Measurements from ENCODE around the gene VAMP8.
"Not testable (repeated sequence)": the region's sequence is repeated elsewhere in the genome, so short reads cannot be mapped to it uniquely, and the experiment has no call there.

VAMP8 gene

DNA sequence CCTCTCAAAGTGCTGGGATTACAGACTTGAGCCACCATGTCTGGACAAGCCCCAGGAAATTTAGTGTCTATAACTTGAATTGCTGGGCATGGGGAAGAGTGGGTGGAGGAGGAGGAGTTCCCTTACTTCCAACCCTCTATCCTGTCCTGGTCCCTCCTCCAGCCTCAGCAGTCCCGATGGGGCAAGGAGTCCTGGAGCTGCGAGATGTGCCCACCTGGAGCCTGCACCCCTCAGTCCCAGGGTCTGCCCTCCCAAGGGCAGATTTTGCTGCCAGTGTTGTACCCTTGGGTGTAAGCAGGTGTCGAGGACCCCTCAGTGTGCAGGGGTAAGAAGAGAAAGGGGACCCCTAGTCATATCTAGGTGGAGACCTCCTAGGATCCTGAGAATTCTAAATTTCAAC lies 2.8 kb downstream of the VAMP8 start:
- no peak for DNase-seq

GRCh38 chr2:85582492-85582891 lies 5.1 kb downstream of the VAMP8 start:
- DNase-seq = no peak

DNA sequence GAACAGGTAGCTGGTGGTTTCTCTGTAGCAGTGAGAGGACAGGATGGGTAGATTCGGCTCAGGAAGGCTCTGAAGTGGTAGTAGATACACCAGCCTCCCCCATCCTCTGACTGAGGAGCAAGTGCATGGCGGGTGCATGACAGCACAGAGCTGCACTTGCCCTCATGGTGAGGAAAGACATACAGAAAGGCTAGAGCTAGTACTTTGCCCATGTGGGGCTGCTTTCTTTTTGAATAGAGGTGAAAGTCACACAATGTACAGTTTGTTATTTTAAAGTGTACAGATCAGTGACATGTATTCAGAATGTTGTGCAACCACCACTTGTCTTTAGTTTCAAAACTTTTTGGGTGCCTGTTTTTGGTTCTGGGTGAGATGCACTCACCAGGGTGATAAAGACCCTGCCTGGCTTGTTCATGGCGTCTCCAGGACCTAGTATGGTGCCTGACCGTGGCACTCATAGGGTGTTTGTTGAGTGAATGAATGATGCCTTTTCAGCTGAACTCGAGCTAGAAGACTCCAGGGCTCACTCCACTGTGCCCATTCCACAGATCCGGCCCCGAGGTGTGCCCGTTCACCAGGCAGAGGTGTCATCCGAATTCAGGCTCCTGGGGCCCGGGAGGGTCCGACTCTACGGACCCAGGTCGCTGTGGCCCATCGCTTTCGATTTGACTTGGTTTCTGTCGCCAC lies 6.4 kb downstream of the VAMP8 start:
- DNase-seq = no peak

DNA sequence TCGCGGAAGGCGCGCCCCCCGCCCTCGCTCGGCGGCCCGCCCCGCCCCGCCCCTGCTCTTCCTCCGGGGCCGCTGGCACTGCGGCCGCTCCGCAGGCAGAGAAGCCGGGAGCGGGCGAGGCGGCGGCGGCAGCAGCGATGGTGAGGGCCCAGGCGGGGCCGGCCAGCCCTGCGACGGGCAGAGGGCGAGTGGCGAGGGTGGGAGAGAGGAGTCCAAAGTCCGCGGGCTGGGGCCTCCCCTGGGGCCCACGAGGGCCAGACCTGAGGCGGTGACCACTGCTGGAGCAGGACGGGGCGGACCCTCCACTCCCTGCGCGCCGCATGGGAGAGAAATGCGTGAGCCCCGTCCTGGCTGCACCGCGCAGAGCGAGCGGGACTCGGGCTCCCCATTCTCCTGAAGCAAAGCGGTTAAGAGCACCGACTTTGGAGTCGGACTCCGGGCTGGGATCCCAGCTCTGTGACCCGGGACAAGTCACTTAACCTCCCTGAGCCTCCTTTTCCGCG lies 7.0 kb downstream of the VAMP8 start, which contains the start of gene VAMP5:
Gene VAMP5 (plus strand): TSS at position 78 of the 503 bp plus-strand sequence. CDS start 60 bp downstream, at position 138.
- DNase-seq = peak; percentile 40

DNA sequence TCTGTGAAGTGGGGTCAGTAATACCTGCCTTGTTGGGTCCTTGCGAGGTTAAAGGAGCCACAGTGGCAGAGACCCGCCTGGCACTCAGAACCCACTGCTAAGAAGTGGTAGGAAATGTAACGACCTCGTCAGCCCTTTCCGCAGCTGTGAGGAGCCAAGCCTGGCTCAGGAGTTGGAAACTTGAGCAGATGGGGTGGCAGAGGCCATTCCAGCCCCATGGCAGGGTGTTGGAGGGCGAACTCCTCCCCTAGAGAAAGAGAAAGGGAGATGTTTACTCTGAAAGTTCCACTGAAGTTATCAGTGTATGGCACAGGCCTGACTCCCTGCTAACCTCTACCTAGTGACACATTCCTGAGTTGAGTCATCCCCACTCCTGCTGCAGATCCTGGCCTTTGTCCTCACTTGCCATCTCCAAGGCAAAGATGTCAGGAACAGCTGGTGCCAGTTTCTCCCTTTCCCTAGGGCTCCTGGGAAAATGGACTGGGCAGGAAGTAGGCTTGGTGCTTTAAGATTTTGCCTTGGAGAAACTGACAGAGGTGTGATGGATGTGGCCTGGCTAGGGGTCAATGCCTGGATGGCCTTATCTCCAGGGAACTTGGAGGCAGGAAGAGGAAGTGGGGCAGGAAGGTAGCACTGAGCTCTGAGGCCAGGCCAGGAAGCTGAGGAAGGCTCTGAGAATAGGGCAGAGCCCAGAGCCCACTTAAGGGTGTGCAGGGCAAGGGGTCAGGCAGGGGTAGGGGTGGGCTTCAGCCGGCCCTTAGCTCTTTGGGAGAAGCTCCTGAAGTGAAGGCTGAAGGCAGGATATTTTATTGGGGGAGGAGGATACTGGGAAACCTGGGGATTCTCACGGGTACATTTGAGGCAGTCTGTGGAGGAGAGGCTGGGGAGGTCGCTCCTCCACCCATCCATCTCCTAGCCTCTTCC lies 7.7 kb downstream of the VAMP8 start:
- DNase-seq = peak; percentile 82

- DNase-seq = peak; percentile 92
Observed at GRCh38 chr2:85585781-85586105, 8.4 kb downstream of the VAMP8 start.

DNA sequence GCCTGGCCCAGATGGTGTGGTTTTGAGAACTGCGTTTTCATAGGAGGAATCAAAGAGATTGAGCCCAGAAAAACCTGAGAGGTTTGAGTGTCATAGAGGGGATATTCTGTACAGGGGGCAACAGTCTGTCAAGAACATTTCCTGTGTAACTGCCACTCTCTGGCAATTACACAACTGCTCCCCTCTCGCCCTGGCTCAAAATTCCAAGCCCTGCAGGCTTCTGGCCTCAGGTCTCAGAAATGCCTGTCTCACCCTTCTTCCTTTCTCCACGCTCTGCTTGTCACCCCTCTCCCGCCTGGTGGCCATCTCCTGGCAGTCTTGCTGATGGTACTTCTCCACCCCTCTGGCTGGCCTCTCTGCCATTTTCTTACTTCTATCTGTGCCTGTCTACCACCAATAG lies 10.8 kb downstream of the VAMP8 start:
- no peak for DNase-seq

DNA sequence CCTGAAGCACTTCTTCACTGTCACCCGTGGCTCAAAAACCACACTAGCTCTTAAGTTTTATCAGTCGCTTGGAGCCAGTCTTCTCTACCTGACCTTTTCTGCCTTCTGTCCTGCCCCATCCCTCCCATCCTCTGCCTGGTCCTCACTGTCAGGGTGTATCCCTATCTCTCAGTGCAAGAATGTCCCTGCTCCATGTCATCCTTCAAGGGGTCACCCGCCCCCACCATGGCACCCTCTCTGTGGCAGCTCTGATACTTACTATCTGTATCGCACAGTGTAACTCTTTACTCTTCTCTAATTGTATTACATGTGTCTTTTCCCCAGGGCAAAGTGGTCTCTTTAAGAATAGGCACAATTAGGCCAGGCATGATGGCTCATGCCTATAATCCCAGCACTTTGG lies 11.3 kb downstream of the VAMP8 start:
- no peak for DNase-seq

- DNase-seq = no peak
Observed at GRCh38 chr2:85589181-85589580, 11.8 kb downstream of the VAMP8 start.

DNA sequence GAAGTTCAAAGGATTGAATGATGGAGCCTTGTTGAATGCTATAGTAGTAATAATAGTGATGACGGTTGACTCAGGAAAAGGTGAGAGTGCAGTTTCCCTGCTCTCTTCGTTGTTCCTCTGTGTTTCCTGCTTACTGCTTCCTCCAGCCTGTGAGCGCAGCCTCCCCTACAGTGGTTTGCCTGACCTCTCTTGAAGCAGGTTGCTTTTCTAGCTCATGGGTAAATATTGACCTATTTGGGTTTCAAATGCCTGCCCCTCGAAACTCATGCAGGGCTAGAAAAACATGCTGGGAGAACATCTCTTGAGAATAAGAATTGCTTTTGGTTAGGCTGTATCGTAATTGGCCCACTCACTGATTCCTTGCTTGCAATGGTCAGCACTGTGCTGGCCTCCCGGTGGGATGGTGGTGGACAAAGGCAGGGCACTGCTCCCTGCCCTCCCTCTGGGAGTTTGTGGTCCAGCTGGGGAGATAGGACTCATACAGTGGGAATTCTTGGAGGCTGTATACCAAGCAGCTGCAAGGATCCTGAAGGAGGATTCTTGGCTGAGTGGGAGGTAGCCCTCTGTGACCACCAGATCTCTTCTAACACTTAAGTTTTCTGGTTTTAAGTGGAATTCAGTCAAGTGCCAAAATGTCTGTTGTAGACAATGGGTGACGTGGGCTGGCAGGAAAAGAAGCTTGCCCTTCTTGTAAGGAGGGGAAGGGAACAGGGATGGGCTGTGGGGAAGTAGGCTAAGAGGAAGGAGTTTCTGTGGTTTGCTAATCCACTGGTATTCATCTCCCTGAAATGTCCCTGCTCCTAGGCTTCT lies 12.8 kb downstream of the VAMP8 start:
- DNase-seq = peak; percentile 80

DNA sequence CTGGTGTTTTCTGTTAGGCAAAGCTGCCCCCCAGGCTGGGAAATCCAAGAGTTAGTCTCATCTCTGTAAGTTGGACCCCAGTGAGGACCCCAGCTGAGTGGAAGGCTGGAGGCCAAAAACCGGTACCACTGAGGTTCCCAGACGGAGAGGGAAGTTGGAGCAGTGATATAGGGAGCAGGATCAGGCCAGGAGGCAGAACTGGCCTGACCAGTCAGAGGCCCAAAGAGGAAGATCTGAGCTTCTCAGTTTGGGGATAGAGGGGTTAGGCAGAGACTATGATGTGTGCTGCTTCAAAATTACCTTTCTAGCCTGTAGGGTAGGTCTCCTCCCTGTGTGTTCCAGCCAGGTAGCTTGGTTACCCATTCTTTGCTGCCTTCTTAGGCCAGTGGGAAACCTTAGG lies 13.6 kb downstream of the VAMP8 start:
- no peak for DNase-seq

DNA sequence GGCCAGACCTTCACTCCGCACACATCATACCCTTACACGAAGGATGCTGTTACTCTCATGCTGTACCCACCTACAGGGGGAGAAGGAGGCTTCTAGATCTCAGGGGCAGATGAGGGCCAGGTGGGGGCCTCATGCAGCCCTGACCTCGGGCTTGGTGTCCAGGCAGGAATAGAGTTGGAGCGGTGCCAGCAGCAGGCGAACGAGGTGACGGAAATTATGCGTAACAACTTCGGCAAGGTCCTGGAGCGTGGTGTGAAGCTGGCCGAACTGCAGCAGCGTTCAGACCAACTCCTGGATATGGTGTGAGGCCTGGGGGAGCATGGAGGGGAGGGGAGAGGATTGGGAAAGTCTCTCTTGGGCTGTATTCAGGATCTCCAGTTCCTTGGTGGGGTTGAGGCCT lies 14.2 kb downstream of the VAMP8 start:
- no peak for DNase-seq

DNA sequence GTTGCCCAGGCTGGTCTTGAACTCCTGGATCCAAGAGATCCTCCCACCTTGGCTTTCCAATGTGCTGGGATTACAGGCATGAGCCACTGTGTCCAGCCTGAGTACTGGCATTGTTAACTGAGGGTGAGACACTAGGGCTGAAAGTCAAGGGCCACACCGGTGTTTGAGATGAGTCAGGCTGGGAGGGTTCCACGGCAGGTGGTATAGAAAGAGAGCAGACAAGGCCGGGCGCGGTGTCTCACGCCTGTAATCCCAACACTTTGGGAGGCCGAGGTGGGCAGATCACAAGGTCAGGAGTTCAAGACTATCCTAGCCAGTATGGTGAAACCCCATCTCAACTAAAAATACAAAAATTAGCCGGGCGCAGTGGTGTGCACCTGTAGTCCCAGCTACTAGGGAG lies 14.9 kb downstream of the VAMP8 start:
- not testable (repeated sequence) for DNase-seq

GRCh38 chr2:85593023-85593422 lies 15.6 kb downstream of the VAMP8 start:
- no peak for DNase-seq

GRCh38 chr2:85594715-85595300 lies 17.4 kb downstream of the VAMP8 start:
- no peak for DNase-seq

DNA sequence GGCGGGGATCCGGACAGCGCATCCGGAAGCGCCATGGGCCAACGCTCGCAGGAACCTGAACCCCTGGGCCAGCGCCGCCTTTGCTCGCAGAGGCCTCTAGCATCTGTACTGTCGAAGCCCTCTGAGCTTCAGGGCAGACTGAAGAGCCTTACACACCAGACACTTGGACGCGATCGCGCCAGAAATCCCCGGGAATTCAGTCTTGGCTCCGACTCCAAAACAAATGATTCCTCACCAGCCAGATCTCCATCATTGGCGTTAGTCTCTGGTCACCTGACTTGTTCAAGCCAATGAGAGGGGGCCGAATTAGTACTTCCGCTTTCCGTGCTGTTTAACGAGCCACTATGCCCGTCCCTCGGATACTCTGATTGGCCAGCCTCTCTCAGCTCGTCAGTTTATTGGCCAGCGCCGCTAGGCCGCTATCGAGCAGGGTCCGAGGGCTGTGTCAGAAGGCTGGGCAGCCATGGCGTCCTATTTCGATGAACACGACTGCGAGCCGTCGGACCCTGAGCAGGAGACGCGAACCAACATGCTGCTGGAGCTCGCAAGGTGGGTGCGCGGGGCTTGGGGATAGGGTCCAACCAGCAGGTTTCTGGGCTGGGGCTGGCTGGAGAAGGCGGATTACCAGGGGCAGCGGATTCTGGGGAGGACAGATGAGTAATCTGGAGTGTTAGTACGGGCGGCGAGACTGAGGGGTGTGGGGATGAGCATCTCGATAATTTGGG lies 18.1 kb downstream of the VAMP8 start, which contains the start of gene RNF181:
Gene RNF181 (plus strand): TSS at position 445 of the 725 bp plus-strand sequence. CDS start 19 bp downstream, at position 464.
- DNase-seq = peak; percentile 99

DNA sequence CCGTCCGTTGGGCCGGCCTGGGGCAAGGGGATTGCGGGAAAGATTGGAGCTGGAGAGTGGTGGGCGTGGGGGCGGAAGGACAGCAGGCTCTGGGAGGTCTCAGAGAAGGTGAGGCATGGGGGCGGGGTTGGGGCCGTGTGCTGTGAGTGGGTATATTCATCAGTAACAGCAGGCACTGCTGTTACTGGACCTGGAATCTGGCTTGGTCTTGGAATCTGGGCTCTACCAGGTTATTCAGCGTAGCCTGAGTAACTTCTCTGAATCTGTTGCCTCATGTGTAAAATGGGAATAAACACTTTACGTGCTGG lies 18.6 kb downstream of the VAMP8 start:
- no peak for DNase-seq

DNA sequence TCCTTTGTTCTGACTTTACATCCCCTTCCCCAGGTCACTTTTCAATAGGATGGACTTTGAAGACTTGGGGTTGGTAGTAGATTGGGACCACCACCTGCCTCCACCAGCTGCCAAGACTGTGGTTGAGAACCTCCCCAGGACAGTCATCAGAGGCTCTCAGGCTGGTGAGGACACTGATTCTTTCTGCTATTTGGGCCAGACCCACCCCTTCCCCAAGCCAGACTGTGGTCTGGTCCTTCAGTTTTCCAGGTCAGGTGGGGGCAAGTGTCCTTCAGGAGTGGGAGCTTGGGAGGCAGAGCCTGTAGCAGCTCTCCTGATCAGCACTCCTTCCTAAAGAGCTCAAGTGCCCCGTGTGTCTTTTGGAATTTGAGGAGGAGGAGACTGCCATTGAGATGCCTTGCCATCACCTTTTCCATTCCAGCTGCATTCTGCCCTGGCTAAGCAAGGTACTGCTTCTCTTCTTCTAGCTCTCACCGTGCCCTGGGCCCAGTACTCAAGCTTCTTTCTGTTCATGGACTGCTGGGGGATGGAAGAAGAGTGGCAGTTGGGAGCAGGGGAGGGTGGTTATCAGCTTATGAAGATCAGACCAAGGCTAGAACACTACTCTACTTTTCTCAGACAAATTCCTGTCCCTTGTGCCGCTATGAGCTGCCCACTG lies 19.2 kb downstream of the VAMP8 start:
- no peak for DNase-seq

- no peak for DNase-seq
Observed at GRCh38 chr2:85597241-85597640, 19.9 kb downstream of the VAMP8 start.

DNA sequence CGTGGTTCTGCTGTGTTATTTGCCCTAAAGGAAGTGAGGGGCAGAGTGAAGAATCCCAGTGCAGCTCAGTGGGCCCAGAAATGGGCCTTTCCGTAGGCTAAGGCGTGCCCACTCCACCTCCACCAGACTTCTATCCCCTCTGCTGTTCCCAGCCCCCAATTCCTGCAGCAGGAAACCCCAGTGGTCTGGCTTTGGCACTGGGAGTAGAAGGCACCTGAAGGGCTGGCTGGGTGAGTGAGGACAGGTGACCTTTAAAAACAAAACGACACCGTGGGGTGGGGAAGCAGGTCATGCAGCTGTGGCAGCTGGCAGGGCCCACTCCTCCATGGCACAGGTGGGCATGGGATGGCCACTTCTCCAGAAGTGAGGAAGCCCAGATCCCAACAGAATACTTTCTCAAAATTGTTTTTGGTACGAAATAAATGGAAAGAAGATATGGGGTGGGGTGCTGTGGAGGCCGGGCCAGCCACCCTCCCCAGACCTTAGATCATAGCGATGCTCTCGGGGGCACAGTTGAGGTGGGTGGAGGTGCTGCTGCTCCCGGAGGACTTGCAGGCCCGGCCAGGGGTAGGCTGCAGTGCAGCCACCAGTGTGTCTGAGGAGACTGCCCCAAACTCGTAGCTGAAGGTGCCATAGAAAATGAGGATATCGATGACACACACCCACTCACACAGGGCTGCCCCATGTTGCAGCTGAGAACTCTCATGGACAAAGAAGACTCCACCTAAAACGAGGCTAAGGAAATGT lies 21.4 kb downstream of the VAMP8 start:
- no peak for DNase-seq

Measured in fibroblast of skin of back (primary cell).